Lower leg skin (tissue), 4 donors: ENCODE measurements around the gene ALOX15. TPM values are rescaled to one million over a fixed set of nuclear protein-coding genes. Genes with fewer than 3 reads are reported as not detected.

ENCODE experiments used
- DNase-seq, 2 donors: peaks; one replicate each; pipeline ENCODE4 v3.0.0-alpha.2; 2019; ENCODE audit warnings: low spot score in 2 of 2
- H3K4me3 ChIP-seq: fragments of 200-600 bp; sonication (generic); 2 replicates; pipeline ENCODE4 v1.5.1; 2017; ENCODE audit warnings: mild to moderate bottlenecking, low read depth; ENCODE audit not compliant: poor library complexity, severe bottlenecking
- POLR2A ChIP-seq, 2 donors: fragments of 450-650 bp; IDR thresholded peaks; one replicate each; pipeline ENCODE4 v1.6.1; 2016 to 2017; ENCODE audit warnings: antibody characterized with exemption in 2 of 2, mild to moderate bottlenecking in 1 of 2, moderate library complexity in 1 of 2
- WGBS, 2 donors: methylation state at CpG; one replicate each; pipeline ENCODE4 v1.1.5; 2018; 5-methylcytosine and 5-hydroxymethylcytosine counted together
- intact Hi-C: fragments of 100-400 bp; cut with DNase I; formaldehyde crosslinking; loops from one replicate; pipeline ENCODE4 v1.15.0; 2023; ENCODE audit warnings: low total_unique reads
- total RNA-seq, 4 donors: library from RNA; depleted of rRNA; stranded (reverse); fragments of >200 nt; gene quantifications; one replicate each; pipeline ENCODE4 v1.1.0, GENCODE V29; 2016
- TF ChIP-seq, protein P1 (sequence below), 3 donors: fragments of 450-650 bp; IDR thresholded peaks; one replicate each; pipeline ENCODE4 v1.5.1; 2016; ENCODE audit warnings: antibody characterized with exemption in 3 of 3, mild to moderate bottlenecking in 3 of 3, moderate library complexity in 2 of 3

The ALOX15 gene
- total RNA-seq, 4 donors from 2014 or later: 0.54 to 0.68 TPM; not detected in 2

GRCh38 chr17:4672055-4672630 lies 30.7 kb upstream of the ALOX15 start:
- no peak overlapping the region for H3K4me3 ChIP-seq
- intact Hi-C loops: no loop called here
- TF ChIP-seq POLR2A (IDR thresholded peaks at IDR 0.05): no peak
- TF ChIP-seq, protein P1, sequence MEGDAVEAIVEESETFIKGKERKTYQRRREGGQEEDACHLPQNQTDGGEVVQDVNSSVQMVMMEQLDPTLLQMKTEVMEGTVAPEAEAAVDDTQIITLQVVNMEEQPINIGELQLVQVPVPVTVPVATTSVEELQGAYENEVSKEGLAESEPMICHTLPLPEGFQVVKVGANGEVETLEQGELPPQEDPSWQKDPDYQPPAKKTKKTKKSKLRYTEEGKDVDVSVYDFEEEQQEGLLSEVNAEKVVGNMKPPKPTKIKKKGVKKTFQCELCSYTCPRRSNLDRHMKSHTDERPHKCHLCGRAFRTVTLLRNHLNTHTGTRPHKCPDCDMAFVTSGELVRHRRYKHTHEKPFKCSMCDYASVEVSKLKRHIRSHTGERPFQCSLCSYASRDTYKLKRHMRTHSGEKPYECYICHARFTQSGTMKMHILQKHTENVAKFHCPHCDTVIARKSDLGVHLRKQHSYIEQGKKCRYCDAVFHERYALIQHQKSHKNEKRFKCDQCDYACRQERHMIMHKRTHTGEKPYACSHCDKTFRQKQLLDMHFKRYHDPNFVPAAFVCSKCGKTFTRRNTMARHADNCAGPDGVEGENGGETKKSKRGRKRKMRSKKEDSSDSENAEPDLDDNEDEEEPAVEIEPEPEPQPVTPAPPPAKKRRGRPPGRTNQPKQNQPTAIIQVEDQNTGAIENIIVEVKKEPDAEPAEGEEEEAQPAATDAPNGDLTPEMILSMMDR (IDR thresholded peaks at IDR 0.05): no peak
- no peak for DNase-seq
- WGBS, 2 donors: 93 to 97% methylated on average over 6 to 9 of the region's 9 CpGs

GRCh38 chr17:4667166-4667565 lies 25.7 kb upstream of the ALOX15 start:
- intact Hi-C loops: no loop called here
- no peak for DNase-seq
- TF ChIP-seq, protein P1 (IDR thresholded peaks at IDR 0.05): no peak
- no peak for TF ChIP-seq POLR2A (IDR thresholded peaks at IDR 0.05)
- 31 to 34% methylated on average over 4 of the region's 4 CpGs for whole genome bisulfite sequencing, 2 donors
- no peak overlapping the region for H3K4me3 ChIP-seq

DNA sequence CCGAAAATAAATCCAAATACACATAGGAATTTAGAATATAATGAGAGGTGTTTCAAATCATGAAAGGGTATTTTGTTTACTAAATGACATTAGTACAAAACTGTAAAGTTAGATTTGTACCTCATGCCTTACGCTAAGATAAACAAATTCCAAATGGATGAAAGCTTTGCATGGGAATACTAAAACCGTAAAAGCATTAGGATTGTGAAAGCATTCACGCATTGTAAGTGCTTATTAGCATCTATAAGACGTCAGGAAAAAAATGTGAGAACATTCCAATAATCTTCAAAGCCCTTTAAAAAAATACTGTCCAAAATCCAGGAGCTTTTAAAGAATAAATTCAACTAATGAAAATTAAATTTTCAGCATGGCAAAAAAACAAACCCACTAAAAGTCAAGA lies 24.8 kb upstream of the ALOX15 start:
- WGBS, 2 donors: 45 to 52% methylated on average over 5 of the region's 5 CpGs
- intact Hi-C loops: no loop called here
- TF ChIP-seq POLR2A (IDR thresholded peaks at IDR 0.05): no peak
- TF ChIP-seq, protein P1 (IDR thresholded peaks at IDR 0.05): no peak
- H3K4me3 ChIP-seq: no peak overlapping the region
- no peak for DNase-seq

DNA sequence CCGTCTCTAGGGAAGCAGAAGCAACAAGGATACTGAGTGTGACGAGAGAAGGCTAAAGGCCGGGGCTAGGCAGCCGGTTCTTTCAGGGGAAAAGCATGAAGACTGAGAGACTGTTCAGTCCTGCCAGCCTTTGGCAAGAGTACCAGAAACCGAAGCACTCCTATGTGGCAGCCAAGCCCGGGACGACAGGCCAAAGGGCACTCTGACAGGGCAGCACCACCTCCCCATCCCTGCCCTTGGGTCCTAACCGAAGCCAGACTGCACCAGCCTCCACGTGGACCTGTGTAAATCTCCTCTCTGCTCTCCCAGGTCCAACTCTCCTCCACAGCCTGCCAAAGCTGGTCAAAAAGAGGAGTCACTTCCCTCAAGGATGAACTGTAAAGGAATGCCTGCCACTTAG lies 23.5 kb upstream of the ALOX15 start:
- no peak overlapping the region for H3K4me3 ChIP-seq
- WGBS, 2 donors: 45 to 58% methylated on average over 9 of the region's 9 CpGs
- no peak for DNase-seq
- intact Hi-C loops: no loop called here
- no peak for TF ChIP-seq POLR2A (IDR thresholded peaks at IDR 0.05)
- TF ChIP-seq, protein P1 (IDR thresholded peaks at IDR 0.05): no peak

GRCh38 chr17:4664230-4664629 lies 22.8 kb upstream of the ALOX15 start:
- TF ChIP-seq, protein P1 (IDR thresholded peaks at IDR 0.05): no peak
- no peak for TF ChIP-seq POLR2A (IDR thresholded peaks at IDR 0.05)
- WGBS, 2 donors: 81 to 84% methylated on average over 9 of the region's 9 CpGs
- intact Hi-C loops: no loop called here
- H3K4me3 ChIP-seq: no peak overlapping the region
- DNase-seq: peak in 1 of 2 donors; percentile 18

- no peak for TF ChIP-seq POLR2A (IDR thresholded peaks at IDR 0.05)
- TF ChIP-seq, protein P1 (IDR thresholded peaks at IDR 0.05): no peak
- H3K4me3 ChIP-seq: no peak overlapping the region
- intact Hi-C loops: no loop called here
- 82 to 85% methylated on average over 8 of the region's 8 CpGs for WGBS, 2 donors
- no peak for DNase-seq
These were observed 22.2 kb upstream of the ALOX15 start for GRCh38 chr17:4663711-4664110.
